ENCODE measurements around the gene ADAMTSL3.

DNA sequence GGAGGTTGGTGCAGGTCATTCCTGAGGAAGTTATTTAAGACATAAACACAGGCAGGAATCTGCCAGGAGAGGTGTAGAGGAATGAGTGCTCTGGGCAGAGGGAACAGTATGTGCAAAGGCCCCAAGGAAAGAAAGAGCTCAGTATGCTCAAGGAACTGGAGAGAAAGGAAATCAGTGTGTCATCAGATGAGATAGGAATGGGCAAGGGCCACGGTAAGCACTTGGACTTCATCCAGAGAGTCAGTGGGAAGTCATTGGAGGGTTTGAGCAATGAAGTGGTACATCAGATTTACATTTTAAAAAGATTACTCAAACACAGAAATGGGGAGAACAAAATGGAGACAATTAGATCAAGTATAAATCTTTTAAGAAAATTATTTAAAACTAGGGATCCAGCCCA is 272.2 kb downstream of the ADAMTSL3 start:
- TF ChIP-seq, protein P1, sequence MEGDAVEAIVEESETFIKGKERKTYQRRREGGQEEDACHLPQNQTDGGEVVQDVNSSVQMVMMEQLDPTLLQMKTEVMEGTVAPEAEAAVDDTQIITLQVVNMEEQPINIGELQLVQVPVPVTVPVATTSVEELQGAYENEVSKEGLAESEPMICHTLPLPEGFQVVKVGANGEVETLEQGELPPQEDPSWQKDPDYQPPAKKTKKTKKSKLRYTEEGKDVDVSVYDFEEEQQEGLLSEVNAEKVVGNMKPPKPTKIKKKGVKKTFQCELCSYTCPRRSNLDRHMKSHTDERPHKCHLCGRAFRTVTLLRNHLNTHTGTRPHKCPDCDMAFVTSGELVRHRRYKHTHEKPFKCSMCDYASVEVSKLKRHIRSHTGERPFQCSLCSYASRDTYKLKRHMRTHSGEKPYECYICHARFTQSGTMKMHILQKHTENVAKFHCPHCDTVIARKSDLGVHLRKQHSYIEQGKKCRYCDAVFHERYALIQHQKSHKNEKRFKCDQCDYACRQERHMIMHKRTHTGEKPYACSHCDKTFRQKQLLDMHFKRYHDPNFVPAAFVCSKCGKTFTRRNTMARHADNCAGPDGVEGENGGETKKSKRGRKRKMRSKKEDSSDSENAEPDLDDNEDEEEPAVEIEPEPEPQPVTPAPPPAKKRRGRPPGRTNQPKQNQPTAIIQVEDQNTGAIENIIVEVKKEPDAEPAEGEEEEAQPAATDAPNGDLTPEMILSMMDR (IDR thresholded peaks at IDR 0.05): no peak
- TF ChIP-seq POLR2A (IDR thresholded peaks at IDR 0.05; ENCODE audit: low read depth): no peak

Data from esophagus muscularis mucosa (tissue), 3 donors.